GM18907 (cell line): Measurements from ENCODE around the gene LCN1.

Experiments
- ATAC-seq: cut with Tn5 transposase; IDR thresholded peaks from one replicate; pipeline ENCODE4 v1.9.1; 2021; ENCODE audit warnings: mild to moderate bottlenecking, moderate library complexity; ENCODE audit not compliant: unreplicated experiment

LCN1 gene

DNA sequence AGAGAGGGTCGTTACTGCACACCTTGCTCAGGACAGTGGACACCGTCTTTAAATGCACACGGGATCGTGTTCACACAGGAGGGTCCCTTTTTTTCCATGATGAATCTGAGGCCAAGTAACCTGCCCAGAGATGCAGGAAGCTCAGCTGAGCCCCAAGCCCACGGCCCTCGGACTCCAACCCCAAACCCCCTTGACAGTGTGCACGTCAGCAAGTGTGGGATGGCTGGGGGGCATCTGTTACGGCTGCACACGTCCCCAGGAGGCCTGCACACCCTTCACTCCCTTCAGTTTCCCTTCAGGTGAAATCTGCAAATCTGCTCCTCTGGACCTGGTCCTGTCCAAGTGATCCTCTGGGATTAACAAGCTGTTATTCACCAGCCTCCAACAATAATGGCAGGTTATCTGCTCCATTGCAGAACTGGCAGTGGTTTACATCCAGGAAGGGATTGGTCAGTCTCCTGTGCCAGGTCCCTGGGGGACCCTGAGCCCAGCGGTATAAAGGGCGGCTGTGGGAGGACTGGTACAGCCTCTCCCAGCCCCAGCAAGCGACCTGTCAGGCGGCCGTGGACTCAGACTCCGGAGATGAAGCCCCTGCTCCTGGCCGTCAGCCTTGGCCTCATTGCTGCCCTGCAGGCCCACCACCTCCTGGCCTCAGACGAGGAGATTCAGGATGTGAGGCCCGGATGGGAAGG, at the start of gene LCN1:
LCN1 (plus strand) TSS at position 525 of the 692 bp plus-strand sequence; CDS start at position 583, 58 bp downstream.
- ATAC-seq: no peak

DNA sequence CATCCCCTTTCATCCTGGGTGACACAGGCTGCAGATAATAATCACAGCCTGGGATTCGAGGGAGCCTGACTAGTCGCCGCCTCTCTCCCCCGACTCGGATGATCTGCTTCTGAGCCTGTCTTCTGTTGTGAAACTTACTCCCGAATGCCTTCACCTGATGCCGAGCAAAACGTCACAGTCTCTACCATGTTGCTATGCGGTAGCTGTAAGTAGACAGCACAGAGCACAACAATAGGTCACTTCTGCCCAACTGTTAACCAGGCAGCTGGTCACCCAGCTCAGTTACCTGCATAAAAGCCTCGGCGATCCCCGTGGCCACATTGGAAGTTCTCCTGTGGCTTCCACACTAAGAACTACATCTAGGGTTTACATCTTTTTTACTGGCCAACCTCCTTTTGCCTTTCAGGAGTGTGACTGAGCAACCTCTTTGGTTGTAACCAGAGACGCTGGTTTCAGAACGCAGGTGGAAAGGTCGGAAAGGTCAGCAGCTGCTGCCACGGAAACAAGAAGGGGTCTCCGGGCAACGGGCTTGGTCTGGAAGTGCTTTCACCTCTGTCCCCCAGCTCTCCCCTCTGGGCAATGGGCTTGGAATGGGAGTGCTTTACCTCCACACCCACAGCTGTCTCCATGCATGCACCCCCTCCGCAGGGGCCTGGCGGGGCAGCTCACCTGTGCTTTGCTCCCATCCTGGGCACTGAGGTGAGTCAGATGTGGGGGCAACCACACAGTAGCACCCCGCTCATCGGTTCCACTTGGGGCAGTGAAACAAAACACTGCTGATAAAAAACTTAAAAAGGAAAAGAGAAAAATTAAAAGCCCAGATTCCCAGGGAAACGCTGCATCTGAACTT, 49.2 kb upstream of the LCN1 start:
- no peak for ATAC-seq

DNA sequence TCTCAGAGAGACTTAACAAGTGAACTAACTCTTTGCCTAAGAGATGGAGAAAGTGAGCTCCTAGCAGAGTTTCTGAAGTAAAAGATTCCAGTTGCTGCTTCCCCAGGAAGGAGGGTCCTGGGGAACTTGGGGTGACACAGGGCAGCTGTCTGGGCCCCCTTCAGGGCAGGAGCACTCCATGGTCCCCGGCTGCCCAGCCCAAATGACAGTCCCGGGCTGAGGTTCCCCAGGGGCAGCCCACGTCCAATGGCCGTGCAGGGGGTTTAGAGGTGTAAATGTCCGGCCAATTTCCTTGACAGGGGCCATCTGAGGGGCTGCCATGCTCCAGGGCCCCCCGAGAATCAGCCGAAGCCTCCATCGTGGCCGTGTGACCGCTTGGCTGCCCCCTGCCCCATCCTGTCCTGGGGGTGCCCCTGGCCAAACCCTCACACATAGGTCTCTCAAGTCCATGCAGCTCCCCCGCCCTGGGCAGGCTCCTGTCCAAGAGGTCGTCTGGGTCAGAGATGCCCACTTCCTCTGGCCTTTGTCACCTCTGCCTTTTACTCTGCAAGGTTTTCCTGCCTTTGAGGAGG, 47.2 kb upstream of the LCN1 start:
- ATAC-seq: no peak

DNA sequence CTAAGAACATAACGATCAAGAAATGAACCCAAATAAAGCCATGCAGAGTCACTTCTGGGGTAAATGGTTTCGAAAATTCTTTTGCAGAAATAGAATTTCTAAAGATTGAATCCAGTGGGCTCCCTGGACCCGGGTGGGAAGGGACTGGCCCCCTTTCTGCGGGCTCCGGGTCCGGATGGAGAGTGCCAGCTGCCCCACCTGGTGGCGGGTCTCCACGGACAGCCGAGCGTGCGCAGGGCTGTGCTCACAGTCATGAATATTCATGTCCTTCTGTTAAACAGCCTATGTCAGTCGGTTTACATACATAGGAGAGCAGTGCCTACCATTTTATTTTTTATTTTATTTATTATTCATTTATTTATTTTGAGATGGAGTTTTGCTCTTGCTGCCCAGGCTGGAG, 46.3 kb upstream of the LCN1 start:
- no peak for ATAC-seq

DNA sequence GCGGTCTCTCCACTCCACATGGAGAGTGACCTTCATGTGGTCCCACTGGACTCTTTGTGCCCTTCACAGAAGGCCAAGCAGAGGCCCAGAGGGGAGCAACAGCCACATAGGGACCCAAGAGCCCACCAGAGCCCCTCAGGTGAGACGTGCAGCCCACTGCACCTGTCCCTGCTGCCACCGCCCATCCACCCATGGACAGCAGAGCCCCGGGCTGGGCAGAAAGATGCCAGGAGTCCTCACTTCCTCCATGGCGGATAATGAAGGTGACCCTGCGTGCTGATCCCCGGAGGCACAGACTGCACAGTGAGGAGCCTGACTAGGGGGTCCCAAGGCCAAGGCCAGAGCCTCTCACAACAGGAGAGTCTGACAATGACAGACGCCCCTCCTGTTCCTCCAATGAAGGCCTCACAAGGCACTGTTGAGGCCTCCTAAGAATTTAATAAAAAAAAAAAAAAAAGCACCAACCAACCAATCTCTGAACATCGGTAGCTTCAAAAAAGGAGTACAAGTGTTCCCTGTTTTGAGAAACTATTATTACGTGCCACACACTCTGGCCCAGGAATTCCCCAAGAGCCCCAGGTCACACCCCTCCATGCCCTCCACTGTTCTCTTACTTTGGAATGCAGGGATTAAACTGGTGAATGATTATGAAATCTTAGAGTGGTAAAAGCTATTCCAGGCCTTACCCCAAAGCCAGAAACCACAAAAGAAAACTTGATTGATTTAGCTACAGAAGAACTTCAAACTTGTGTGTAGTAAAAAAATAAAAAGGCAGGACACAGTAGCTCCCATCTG, 44.5 kb upstream of the LCN1 start:
- no peak for ATAC-seq

DNA sequence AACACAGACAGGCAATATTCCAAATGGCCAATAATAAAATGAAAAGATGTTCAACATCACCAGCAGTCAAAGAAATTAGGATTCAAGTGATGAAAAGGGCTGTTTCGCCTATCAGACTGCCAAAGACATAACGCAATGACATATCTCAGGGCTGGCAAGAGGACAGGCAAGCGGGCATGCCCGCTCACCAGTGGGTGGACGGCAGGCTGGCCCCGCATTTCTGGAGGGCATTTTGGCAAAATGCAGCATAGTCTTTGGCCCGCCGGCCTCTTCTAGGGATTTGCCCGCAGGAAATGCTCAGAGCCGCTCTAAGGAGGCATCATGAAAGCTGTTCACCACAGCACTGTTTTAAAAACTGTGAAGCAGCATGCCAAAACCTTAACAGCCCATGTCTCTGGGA, 43.0 kb upstream of the LCN1 start:
- ATAC-seq: no peak

DNA sequence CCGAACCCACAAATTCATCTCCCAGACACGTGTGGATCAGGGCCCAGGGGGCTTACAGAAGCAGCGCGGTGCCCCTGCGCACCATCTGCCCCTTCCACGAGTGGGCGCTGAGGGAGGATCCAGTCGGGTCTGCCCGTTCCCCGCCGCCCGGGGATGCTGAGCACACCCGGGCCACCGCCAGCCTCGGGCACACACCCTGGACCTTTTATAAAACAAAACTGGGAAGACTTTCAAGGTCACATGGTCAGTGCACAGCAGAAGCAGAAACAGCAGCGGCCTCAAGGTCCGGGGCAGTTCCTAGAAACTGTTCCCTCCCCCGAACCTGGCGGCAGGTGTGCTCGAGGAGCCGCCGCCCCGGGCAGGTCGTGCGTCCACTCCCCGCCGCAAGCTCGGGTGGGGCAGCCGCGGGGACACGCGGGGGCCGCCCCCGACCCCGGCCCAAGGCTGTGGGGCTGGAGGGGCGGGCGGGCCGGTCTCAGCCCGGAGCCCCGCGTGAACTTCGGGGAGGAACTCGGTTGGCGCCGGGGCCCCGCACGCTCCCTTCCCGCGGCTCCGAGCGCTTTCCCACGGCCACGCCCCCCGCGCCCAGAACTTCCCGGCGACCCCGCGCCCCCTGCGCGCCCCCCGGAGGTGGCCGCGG, 42.3 kb upstream of the LCN1 start:
- ATAC-seq: no peak

DNA sequence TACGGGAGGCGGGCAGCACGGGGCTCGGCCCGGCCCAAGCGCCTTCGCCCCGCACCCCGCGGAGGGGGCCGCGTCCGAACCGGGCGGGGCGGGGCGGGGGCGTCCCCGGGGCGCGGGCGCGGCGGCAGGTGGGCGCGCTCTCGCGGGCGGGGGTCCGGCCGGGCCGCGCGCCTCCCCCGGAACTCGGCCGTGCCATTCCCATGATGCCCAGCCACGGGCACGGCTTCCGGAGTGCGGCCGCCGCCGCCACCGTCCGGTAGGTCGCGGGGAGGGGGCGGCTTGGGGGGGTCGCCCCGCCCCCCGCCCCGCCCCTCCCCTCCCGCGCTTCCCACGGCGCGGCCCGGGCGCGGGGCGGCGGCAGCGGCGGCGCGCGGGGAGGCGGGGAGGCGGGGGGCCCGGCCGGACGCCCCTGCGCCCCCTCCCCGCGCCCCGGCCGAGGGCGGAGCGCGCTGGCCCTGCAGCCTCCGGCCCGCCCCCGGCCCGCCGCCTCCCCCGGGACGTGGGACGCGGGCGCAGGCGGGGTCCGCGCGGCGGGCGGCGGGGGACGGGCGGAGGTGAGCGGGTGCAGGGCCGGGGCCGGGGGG, 41.7 kb upstream of the LCN1 start, which contains the start of gene PPP1R26:
PPP1R26 (plus strand) TSS at position 314 of the 584 bp plus-strand sequence. CDS start 4,729 bp downstream, outside the sequence.
- no peak for ATAC-seq

DNA sequence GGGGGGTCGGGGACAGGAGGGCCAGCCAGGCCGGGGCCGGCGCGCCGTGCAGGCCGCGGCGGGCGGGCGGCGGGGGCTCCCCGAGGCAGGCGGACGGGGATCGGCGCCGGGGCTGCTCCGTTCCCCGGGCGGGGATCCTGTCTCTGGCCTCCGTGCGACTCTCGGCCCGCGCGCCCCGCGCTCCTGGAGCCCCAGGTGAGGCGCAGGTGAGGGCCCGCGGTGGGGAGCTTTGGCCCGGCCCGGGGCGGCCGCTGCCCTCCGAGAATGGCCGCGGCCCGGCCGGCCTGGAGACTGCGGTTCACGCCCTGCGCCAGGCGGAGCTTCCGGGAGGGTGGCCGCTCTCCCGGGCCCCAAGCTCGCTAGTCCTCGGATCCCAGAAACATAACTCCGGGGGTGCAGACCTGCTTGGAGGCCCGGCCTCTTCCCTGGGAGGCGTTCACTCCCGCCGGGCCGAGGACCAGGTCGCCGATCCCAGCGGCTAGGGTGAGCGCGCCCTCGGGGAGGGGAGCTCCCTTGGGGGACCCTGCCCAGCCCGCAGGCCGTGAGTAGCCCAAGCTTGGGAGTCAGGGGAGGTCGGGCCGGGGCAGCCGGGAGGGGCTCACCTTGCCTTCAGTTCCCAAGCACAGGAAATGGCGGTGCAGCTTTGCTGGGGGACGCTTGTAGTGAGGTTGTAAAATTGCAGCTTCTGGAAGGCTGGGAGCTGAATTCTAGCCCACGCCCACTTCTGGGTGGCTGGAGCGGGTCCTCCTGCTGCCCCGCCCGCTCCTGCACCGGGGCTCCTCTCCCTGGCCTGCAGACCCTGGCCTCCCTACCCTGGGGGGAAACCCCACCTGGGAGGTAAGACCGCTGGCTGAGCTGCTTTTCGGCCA, 40.9 kb upstream of the LCN1 start:
- ATAC-seq: no peak

DNA sequence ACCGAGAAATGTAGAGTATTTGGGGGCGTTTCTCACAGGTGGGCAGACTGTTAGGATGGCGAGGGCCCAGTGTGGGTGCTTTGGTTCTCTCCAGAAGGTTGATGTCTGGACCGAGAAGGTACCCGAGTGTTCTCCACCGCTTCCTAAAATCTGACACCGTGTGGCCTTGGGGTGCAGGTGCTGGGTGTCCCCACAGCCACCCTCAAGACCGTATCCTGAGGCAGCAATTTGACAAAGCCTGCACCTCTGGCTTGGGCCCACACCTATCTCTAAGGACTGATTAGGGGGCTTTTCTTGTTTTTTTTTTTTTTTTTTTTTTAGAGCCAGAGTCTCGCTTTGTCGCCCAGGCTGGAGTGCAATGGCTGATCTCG, 40.3 kb upstream of the LCN1 start:
- no peak for ATAC-seq

DNA sequence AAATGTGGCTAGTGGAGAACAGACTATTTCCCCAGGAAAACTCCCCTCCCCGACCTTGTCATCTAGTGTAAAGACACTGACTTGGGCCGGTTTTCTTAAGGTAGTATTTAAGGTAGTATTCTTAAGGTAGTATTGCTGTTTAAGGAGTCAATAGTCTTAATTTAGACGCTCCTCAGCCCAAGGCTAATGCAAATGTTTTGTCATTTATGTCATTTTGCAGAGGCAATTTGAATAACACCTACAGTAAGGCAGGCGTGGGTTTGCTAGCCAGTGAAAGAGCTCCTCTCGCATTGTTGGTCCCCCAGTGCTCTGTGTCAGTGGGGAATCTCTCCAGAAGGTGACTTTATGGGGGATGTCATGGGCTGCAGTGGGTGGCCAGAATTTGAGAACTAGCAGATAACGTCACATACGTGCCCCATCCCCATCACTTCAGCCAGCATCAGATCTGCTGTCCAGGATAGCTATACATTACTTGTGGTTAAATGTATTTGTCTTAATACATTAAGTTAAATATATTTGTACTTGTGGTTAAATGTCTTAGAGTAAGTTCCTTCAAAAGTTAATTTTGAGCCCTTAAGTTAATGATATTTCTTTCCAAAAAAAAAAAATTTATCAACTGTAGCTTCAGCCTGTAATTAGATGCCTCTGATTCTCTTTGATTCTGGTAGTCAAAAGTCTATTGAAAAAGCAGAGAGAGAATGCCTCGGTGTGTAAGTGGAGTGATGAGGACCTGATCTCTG, 39.1 kb upstream of the LCN1 start:
- no peak for ATAC-seq

DNA sequence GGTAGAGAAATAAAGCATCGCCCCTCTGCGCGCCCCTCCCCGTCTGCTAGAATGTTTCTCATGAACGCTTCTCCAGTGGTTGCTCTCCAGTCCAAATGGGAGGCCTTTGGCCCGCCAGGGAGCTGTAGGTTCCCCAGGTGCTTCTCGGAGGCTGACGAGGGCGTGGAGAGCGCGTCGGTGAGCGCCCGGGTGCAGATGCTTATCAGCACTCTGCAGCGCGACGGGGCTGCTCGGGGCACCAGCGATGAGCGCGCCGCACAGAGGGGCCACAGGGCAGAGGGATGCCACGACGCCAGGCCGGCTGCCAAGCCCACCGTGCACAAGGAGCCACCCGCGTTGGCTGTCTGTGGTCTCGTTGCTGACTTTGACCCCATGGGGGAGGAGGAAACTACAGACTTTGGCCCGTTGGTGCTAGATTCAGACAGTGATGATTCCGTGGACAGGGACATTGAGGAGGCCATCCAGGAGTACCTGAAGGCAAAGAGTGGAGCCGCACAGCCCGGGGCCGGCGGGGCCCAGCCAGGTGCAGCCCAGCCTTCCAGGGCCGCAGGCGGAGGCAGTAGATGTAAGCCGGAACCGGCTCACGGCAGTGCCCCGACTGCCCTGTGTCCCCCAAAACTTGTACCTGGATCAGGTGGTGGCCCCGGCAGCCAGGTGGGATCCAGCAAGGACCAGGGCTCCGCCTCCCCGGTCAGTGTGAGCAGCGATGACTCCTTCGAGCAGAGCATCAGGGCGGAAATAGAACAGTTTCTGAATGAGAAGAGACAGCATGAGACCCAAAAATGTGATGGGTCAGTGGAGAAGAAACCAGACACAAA, 36.6 kb upstream of the LCN1 start:
- no peak for ATAC-seq

DNA sequence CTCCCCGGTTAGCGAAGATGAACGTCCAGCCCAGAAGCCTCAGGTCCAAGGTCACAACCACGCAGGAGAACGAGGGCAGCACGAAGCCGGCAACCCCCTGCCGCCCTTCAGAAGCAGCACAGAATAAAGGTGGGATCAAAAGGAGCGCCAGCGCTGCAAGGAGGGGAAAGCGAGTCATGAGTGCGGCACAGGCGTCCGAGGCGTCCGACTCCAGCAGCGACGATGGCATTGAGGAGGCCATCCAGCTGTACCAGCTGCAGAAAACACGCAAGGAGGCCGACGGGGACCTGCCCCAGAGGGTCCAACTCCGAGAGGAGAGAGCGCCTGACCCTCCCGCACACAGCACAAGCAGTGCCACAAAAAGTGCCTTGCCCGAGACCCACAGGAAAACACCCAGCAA, 35.9 kb upstream of the LCN1 start:
- no peak for ATAC-seq

DNA sequence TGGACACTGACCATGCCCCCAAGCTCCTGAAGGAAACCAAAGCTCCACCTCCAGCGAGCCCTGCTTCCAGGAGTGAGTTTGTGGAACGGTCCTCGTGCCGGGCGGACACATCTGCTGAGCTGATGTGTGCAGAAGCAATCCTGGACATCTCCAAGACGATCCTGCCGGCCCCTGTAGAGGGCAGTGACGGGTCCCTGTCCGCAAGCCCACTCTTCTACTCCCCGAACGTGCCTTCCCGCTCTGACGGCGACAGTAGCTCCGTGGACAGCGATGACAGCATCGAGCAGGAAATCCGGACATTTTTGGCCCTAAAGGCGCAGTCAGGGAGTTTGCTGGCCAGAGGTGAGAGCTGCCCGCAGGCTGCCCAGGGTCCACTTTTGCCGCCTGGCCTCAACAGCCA, 35.4 kb upstream of the LCN1 start:
- no peak for ATAC-seq

DNA sequence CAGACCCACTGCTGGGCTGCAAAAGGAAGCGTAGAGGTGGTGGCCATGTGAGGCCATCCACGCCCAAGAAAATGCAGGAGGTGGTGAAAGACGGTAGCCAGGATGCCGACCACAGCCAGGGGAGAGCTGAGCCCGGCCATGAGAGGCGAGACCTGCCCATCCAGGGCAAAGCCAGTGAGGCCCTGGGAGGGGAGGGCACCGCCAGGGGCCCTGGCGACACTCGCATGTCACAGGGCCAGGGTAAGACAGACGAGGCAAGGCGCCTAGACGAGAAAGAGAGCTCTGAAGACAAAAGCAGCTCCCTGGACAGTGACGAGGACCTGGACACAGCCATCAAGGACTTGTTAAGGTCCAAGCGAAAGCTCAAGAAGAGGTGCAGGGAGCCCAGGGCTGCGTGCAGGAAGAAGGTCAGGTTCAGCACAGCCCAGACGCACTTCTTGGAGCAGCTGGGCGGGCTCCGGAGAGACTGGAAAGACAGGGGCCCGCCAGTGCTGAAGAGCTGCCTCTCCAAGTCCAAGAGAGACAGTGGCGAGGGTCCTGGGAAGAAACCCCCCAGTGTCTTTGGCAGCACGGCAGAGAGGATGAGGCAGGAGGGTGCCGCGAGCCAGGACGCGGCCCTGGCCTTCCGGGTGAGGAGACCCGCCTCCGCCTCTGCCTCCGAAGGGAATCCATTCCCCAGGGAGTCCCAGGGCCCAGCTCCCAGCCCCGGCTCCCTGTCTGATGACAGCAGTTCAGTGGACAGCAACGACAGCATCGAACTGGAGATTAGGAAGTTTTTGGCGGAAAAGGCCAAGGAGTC, 34.8 kb upstream of the LCN1 start:
- no peak for ATAC-seq

DNA sequence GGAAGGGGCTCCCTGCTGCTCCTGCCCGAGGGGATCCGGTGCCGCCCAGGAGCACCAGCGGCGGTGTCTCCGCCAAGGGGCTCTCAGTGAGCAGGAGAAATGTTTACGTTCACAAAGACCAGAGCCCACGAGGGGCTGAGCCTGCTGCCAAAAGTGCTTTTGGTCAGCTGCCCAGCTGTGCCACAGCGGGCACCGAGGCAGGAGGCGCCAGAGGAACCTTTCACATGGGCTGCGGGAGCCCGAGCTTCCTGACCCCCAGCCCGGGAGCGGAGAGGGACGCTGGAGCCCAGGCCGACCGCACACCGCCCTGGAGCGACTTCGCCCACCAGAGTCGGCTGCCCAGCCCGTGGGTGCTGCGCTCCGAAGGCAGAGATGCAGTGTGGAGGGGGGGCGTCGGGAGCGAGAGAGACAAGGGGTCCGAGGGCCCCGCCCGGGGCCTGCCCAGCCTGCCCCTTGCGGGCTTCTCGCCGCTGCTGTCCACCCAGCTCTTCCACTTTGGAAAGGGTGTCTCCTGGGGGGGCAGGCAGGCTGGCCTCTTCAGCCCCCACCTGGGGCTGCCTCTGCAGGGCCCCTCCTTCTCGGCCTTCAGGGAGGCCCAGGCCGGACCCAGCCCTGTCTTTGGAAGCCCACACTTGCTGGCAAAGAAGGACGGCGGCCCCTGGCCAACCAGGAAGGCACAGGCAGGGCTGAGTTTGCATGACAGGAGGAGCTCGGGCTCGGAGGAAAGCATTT, 33.8 kb upstream of the LCN1 start:
- no peak for ATAC-seq

DNA sequence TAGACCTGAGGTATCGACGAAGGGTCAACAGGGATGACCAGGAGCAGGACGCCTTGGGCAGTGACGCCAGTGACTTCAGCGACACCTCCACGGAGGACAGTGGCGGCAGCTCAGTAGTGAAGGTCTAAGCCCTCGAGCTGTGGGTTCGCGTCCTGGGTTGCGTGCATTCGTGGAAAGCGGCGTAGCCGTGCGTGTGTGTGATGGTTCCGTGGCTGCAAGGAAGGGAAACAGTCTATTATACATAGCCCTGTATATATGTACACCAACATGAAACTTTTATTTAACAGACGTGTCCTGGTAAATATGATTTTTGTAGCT, 33.3 kb upstream of the LCN1 start:
- ATAC-seq: no peak
